Spleen (tissue), 7 donors: ENCODE results near the gene NARF.

Experiments
- POLR2AphosphoS5 ChIP-seq, 3 donors: sonication (generic); formaldehyde crosslinking; IDR thresholded peaks; one replicate each; pipeline ENCODE4 v1.5.1; 2017; ENCODE audit warnings: antibody characterized with exemption in 3 of 3
- TF ChIP-seq, protein P1 (sequence below), 11 experiments: fragments of 200-600 bp in 7 of 11; fragments of 450-650 bp in 4 of 11; sonication (generic) in 4 of 11; IDR thresholded peaks in 8 of 11; conservative IDR thresholded peaks in 3 of 11; 1 replicate in 7 of 11; 2 replicates in 4 of 11; pipeline versions ENCODE4 v1.4.0 to v1.8.0; 2016 to 2021; ENCODE audit warnings: antibody characterized with exemption in 11 of 11, inconsistent platforms in 4 of 11, mild to moderate bottlenecking in 1 of 11
- donor health status: DM: no; HTN: no; CAD: no; lungs with moderate emphysema.
- donor health status: DM: no; HTN: no; CAD: no.
- donor health status: DM: no; HTN: no; CAD: no.

DNA sequence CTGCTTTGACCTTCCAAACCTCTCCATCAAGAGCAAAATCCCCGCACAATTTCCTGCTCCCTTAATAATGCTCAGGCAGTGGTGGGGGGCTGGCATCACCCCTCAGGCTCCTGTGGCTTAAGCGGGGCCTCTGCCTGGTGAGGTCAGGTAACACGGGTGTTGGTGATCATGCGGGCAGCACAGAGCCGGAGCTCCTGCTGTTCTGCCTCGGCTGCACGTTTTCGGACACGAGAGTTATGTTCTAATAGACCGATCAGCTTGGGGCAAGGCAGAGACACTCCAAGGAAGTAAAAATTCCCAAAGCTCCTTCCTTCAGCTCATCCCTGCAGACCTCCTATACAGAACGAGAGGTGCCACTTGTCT lies 6.0 kb downstream of the NARF start:
- TF ChIP-seq POLR2AphosphoS5 (IDR thresholded peaks at IDR 0.05): peak in 2 of 3 donors; percentile 3 to 54
- TF ChIP-seq, protein P1, sequence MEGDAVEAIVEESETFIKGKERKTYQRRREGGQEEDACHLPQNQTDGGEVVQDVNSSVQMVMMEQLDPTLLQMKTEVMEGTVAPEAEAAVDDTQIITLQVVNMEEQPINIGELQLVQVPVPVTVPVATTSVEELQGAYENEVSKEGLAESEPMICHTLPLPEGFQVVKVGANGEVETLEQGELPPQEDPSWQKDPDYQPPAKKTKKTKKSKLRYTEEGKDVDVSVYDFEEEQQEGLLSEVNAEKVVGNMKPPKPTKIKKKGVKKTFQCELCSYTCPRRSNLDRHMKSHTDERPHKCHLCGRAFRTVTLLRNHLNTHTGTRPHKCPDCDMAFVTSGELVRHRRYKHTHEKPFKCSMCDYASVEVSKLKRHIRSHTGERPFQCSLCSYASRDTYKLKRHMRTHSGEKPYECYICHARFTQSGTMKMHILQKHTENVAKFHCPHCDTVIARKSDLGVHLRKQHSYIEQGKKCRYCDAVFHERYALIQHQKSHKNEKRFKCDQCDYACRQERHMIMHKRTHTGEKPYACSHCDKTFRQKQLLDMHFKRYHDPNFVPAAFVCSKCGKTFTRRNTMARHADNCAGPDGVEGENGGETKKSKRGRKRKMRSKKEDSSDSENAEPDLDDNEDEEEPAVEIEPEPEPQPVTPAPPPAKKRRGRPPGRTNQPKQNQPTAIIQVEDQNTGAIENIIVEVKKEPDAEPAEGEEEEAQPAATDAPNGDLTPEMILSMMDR (IDR thresholded peaks at IDR 0.05 in 8 of 11, conservative IDR thresholded peaks at IDR 0.05 in 3 of 11): no peak
